Stimulated activated memory B cell treated with anti-CD40 and anti-IgM and Interleukin-4, amounts not matched to agents 10 μg/mL and 1 μg/mL and 100 μg/mL, for 72 hours (primary cell): Measurements from ENCODE around the gene PTGIS.

Experiments used
- ATAC-seq: fragments of 150-1000 bp; cut with Tn5 transposase; 2 replicates; pipeline ENCODE4 v1.10.0; 2021
- H3K27ac Mint-ChIP-seq: one replicate; pipeline ENCODE4 v1.8.0; 2022; ENCODE audit warnings: mild to moderate bottlenecking, mixed read lengths
- H3K27me3 Mint-ChIP-seq: one replicate; pipeline ENCODE4 v1.8.0; 2022; ENCODE audit warnings: mixed read lengths
- H3K36me3 Mint-ChIP-seq: one replicate; pipeline ENCODE4 v1.8.0; 2022; ENCODE audit warnings: mixed read lengths
- H3K4me1 Mint-ChIP-seq: one replicate; pipeline ENCODE4 v1.8.0; 2022; ENCODE audit warnings: mixed read lengths
- H3K4me3 Mint-ChIP-seq: one replicate; pipeline ENCODE4 v1.8.0; 2022; ENCODE audit warnings: mild to moderate bottlenecking, moderate library complexity, mixed read lengths
- H3K9me3 Mint-ChIP-seq: one replicate; pipeline ENCODE4 v1.8.0; 2022; ENCODE audit warnings: mixed read lengths

Gene PTGIS

GRCh38 chr20:49587111-49587570, 19.2 kb upstream of the PTGIS start:
- ATAC-seq, result no peak
- H3K27ac Mint-ChIP-seq, result no peak overlapping the region
- peaks cover 6% of the 10 kb centered on the region for H3K36me3 Mint-ChIP-seq
- H3K27me3 Mint-ChIP-seq, result peaks cover 29% of the 10 kb centered on the region
- H3K9me3 Mint-ChIP-seq, result peaks cover 15% of the 10 kb centered on the region
- peaks cover 8% of the 10 kb centered on the region for H3K4me1 Mint-ChIP-seq
- no peak overlapping the region for H3K4me3 Mint-ChIP-seq

GRCh38 chr20:49585585-49586245, 17.8 kb upstream of the PTGIS start:
- Mint-ChIP-seq H3K36me3 (peaks cover 6% of the 10 kb centered on the region), H3K27me3 (peaks cover 38% of the 10 kb centered on the region), H3K27ac (no peak overlapping the region), H3K9me3 (peaks cover 11% of the 10 kb centered on the region), H3K4me3 (no peak overlapping the region), H3K4me1 (peaks cover 8% of the 10 kb centered on the region)
- ATAC-seq, result no peak

DNA sequence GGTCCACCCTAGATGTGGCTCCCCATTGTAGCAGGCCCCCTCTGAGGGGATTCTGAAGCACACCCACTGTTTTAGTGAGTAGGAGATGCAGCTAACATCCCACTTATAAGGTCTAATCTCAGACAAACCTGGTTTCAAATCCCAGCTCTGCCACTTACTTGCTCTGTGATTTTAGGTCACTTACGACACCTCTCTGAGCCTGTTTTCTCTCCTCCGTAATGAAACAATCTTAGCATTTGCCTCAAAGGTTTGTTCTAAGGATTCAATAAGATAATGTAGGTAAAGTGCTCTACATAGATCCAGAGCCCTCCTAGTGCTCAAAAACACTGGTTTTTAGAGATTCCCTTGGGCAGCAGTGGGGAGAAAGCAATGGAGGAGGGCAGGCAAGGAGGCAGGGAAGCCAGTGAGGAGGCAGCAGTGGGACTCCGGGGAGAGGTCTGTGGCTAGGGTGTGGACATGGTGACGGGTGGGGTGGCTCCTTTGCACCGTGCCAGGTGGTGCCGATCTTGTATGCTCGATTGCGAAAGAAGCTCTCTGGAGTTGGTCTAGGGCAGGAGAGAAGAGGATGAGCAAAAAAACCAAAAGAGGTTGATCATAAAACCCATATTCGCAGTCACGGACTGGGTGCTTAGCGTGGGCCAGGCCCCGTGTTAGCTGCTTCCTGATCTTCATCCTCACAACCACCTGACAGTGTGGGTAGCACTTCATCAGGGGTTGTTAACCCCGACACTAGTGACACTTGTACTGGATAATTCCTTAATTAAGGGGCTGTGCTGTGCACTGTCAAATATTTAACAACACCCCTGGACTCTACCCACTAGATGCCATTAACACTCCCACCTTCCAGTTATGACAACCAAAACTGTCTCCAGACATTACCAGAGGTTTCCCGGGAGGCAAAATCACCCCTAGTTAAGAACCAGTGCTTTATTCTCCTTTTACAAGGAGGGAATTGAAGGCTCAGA, 16.8 kb upstream of the PTGIS start:
- H3K4me1 Mint-ChIP-seq, result no peaks in the 10 kb centered on the region
- no peaks in the 10 kb centered on the region for H3K36me3 Mint-ChIP-seq

DNA sequence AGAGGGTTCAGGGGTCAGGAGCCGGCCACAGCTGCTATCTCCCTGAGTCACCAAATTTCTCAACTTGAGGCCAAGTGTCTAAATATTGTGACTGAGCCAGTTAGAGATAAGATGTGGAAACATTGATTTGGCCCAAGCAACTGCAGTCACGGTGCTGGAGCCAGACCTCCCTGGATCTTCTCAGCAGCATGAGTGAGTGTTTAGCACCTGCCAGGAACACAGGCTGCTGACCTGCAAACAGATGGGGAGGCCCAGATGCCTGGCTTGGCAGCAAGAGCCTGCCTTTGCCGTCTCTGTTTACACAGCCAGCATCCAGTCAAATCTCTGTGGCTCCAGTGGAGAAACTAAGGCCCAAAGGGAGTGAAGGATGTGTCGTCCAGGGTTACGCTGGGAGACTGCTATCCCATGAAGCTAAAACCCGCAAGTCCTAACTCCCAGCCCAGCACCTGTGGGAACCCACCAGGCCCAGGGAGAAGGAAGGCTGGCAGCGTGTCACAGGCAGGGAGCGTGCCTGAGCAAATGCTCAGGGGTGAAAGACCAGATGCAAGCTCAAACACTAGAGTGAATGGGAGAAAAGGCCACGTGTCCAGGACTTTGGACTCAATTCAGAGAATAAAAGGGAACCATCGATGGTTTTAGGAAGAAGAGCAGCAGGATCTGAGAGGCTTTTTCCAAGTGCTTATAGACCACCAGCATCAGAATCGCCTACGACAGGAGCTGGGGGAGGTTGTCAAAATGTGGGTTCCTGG, 15.9 kb upstream of the PTGIS start:
- Mint-ChIP-seq H3K4me3 (no peak overlapping the region), H3K9me3 (peaks cover 4% of the 10 kb centered on the region), H3K27me3 (peaks cover 40% of the 10 kb centered on the region), H3K4me1 (no peaks in the 10 kb centered on the region), H3K36me3 (no peaks in the 10 kb centered on the region), H3K27ac (no peak overlapping the region)
- ATAC-seq, result no peak

More for the DNA sequence above, 16.8 kb upstream of the PTGIS start:
- no peak for ATAC-seq
- Mint-ChIP-seq H3K27ac (no peak overlapping the region), H3K4me3 (no peak overlapping the region), H3K9me3 (peaks cover 5% of the 10 kb centered on the region), H3K27me3 (peaks cover 36% of the 10 kb centered on the region)

- H3K27me3 Mint-ChIP-seq, result peaks cover 40% of the 10 kb centered on the region
- no peak overlapping the region for H3K27ac Mint-ChIP-seq
- H3K9me3 Mint-ChIP-seq, result peaks cover 4% of the 10 kb centered on the region
- H3K36me3 Mint-ChIP-seq, result no peaks in the 10 kb centered on the region
- no peak overlapping the region for H3K4me3 Mint-ChIP-seq
- ATAC-seq, result no peak
- H3K4me1 Mint-ChIP-seq, result no peaks in the 10 kb centered on the region
Observed at GRCh38 chr20:49583343-49583668, 15.4 kb upstream of the PTGIS start.

DNA sequence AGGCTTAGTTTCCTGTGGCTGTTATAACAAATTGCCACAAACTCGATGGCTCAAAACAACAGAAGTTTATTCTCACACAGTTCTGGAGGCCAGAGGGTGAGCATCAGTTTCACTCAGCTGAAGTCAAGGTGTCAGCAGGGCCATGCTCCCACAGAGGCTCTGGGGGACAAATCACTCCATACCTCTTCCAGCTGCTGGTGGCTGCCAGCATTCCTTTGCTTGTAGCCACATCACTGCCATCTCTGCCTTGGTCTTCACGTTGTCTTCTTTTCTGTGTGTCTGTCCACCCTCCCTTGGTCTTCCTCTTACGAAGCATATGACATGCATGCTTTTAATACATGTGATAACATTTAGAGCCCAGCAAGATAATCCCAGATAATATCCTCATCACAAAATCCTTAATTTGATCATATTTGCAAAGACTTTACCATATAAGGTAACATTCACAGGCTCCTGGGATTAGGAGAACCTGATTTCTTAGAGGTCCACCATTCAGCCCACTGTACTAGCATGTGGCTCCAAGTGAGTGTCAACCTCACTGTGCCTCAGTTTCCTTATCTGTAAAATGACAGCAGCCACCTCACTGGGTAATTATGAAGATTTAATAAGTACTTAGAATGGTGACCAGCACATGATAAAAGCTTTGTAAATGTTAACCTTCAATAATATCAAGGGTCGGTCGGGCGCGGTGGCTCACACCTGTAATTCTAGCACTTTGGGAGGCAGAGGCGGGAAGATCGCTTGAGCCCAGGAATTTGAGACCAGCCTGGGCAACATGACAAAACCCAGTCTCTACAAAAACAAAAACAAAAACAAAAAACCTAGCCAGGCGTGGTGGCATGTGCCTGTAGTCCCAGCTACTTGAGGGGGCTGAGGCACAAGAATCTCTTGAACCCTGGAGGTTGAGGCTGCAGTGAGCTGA, 14.7 kb upstream of the PTGIS start:
- Mint-ChIP-seq H3K4me3 (no peak overlapping the region), H3K36me3 (no peaks in the 10 kb centered on the region), H3K27ac (no peak overlapping the region), H3K4me1 (no peaks in the 10 kb centered on the region), H3K27me3 (peaks cover 45% of the 10 kb centered on the region), H3K9me3 (peaks cover 4% of the 10 kb centered on the region)
- ATAC-seq, result no peak

DNA sequence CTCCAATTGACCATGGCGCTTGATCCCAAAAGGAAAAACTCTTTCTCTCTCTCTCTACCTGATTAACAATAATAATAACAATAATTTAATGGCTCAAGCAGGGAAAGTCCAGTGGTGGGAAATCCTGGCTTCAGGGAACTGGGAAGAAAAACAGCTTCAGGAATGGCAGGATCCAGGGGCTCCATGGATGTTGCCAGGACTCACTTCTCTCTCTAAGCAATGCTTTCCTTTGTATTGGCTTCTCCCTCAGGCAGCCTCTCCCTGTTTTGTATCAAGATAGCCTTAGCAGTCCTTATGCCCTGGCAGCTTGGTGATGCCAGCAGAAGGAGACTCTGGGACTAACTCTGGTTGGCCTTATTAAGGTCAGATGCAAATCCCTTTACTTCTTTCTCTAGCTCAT, 13.5 kb upstream of the PTGIS start:
- H3K27me3 Mint-ChIP-seq, result peaks cover 57% of the 10 kb centered on the region
- no peak overlapping the region for H3K4me3 Mint-ChIP-seq
- H3K9me3 Mint-ChIP-seq, result peaks cover 6% of the 10 kb centered on the region
- H3K4me1 Mint-ChIP-seq, result no peaks in the 10 kb centered on the region
- no peaks in the 10 kb centered on the region for H3K36me3 Mint-ChIP-seq
- H3K27ac Mint-ChIP-seq, result no peak overlapping the region
- no peak for ATAC-seq

DNA sequence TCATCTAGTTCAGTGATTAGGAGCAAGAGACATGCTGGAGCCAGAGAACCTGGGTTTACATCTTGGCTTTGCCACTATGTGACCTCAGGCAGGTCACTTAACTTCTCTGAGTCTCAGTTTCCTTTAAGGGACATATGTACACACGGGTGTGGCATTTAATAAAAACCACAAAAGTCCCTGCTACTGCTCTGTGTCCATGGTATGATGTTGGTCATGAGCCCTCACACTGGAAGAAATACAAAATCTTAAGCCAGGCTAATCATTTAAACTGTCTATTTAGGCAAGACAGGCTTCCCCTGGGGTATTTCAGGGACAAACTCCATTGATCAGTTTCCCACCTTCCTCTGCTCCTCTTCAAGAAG, 12.9 kb upstream of the PTGIS start:
- H3K4me1 Mint-ChIP-seq, result no peaks in the 10 kb centered on the region
- H3K27ac Mint-ChIP-seq, result no peak overlapping the region

GRCh38 chr20:49579874-49580812, 12.2 kb upstream of the PTGIS start:
- Mint-ChIP-seq H3K27ac (no peak overlapping the region), H3K4me1 (no peaks in the 10 kb centered on the region), H3K9me3 (peaks cover 10% of the 10 kb centered on the region), H3K27me3 (peaks cover 60% of the 10 kb centered on the region), H3K36me3 (no peaks in the 10 kb centered on the region), H3K4me3 (no peak overlapping the region)
- no peak for ATAC-seq

More for the DNA sequence above, 12.9 kb upstream of the PTGIS start:
- Mint-ChIP-seq H3K4me3 (no peak overlapping the region), H3K27me3 (peaks cover 60% of the 10 kb centered on the region), H3K36me3 (no peaks in the 10 kb centered on the region), H3K9me3 (peaks cover 10% of the 10 kb centered on the region)
- ATAC-seq, result no peak

DNA sequence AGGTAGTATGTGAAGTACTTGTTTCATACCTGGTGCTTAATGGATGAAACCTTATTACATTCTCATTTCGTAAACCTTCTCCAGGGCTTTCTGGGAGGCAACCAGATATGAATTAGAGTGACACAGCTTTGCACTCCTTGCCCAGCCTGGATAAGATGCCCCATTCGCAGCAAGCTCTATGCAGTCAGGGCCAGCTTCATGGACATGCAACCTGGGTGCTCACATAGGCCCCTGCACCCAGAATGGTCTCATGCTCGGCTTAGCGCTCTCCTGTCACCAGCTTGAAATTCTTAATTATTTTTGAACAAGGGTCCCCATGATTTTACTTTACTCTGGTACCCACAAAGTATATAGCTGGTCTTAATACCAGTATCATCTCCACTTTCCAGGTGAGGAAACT, 11.3 kb upstream of the PTGIS start:
- H3K9me3 Mint-ChIP-seq, result peaks cover 10% of the 10 kb centered on the region
- H3K36me3 Mint-ChIP-seq, result no peaks in the 10 kb centered on the region
- H3K4me3 Mint-ChIP-seq, result no peak overlapping the region
- no peak overlapping the region for H3K27ac Mint-ChIP-seq
- H3K27me3 Mint-ChIP-seq, result peaks cover 56% of the 10 kb centered on the region
- no peaks in the 10 kb centered on the region for H3K4me1 Mint-ChIP-seq
- ATAC-seq, result no peak

DNA sequence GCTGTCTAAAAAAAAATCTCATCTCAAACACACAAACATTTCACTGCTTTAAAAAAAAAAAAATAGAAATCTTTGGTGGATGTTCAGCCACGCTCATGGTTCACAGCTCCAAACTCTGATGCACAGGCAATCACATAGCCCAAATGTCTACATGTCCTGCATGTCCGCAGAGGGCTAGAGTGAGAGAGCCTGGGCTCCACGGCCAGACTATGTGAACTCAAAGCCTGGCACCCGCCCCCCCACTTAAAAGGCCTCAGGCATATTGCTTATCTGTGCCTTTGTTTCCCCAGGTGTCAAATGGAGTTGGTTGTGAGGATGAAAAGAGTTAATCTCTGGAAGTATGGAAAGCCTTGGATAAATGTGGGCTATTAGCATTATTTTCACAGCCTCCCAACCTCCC, 10.5 kb upstream of the PTGIS start:
- Mint-ChIP-seq H3K4me3 (no peak overlapping the region), H3K36me3 (no peaks in the 10 kb centered on the region), H3K27ac (no peak overlapping the region), H3K4me1 (no peaks in the 10 kb centered on the region), H3K27me3 (peaks cover 48% of the 10 kb centered on the region), H3K9me3 (peaks cover 10% of the 10 kb centered on the region)
- no peak for ATAC-seq

GRCh38 chr20:49575551-49576060, 7.7 kb upstream of the PTGIS start:
- H3K9me3 Mint-ChIP-seq, result peaks cover 6% of the 10 kb centered on the region
- H3K27me3 Mint-ChIP-seq, result peaks cover 54% of the 10 kb centered on the region
- H3K4me1 Mint-ChIP-seq, result no peaks in the 10 kb centered on the region
- no peaks in the 10 kb centered on the region for H3K36me3 Mint-ChIP-seq
- H3K4me3 Mint-ChIP-seq, result no peak overlapping the region
- no peak for ATAC-seq
- no peak overlapping the region for H3K27ac Mint-ChIP-seq

GRCh38 chr20:49573900-49574416, 6.0 kb upstream of the PTGIS start:
- Mint-ChIP-seq H3K27ac (no peak overlapping the region), H3K36me3 (no peaks in the 10 kb centered on the region), H3K4me1 (no peaks in the 10 kb centered on the region), H3K9me3 (peaks cover 6% of the 10 kb centered on the region), H3K27me3 (peaks cover 62% of the 10 kb centered on the region), H3K4me3 (no peak overlapping the region)
- ATAC-seq, result no peak
